ENCODE measurements around the gene UBE2I.

DNA sequence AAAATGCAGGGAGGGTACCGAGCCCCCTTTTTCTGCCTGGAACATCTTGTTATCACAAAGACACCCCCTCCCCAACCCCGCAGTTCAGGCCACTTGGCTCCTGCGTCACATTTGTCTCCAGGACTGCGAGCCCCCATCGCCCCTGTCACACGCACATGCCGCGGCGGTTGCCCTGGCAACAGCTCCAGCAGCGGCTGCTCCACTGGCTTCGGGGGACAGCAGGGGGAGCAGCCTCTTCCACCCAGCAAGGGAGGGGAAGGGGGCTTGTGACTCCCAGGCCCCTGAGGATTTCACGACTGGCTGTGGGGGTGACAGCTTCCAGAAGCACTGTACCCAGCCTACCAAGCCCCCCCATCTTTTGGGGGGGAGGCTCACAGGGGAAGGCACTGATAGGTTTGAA is 26.6 kb downstream of the UBE2I start:
- TF ChIP-seq, protein P1, sequence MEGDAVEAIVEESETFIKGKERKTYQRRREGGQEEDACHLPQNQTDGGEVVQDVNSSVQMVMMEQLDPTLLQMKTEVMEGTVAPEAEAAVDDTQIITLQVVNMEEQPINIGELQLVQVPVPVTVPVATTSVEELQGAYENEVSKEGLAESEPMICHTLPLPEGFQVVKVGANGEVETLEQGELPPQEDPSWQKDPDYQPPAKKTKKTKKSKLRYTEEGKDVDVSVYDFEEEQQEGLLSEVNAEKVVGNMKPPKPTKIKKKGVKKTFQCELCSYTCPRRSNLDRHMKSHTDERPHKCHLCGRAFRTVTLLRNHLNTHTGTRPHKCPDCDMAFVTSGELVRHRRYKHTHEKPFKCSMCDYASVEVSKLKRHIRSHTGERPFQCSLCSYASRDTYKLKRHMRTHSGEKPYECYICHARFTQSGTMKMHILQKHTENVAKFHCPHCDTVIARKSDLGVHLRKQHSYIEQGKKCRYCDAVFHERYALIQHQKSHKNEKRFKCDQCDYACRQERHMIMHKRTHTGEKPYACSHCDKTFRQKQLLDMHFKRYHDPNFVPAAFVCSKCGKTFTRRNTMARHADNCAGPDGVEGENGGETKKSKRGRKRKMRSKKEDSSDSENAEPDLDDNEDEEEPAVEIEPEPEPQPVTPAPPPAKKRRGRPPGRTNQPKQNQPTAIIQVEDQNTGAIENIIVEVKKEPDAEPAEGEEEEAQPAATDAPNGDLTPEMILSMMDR (conservative IDR thresholded peaks at IDR 0.05): no peak
- TF ChIP-seq EZH2 (IDR thresholded peaks at IDR 0.05; ENCODE audit: low read depth): no peak
